Measurements from ENCODE around the gene GRHPR. TPM values are rescaled to one million over a fixed set of nuclear protein-coding genes. Genes with fewer than 3 reads are reported as not detected.

Gene GRHPR
- total RNA-seq, 2 experiments from 2014 or later, result 106 to 135 TPM

- H3K9me3 ChIP-seq (ENCODE audit: low read length), result no peaks in the 10 kb centered on the region
- H2AFZ ChIP-seq (ENCODE audit: low read length), result no peak overlapping the region
- DNase-seq (ENCODE audit: low spot score), result no peak
- ChIA-PET POLR2A (interaction anchor here (0.6 to 1.6 kb wide), 5 partner anchors 11 to 80 kb away, joined by 3 to 7 read pairs (median 4); no protein-coding TSS in a partner anchor), CTCF (ENCODE audit: unreplicated experiment) (no interaction called here)
- H3K4me1 ChIP-seq (ENCODE audit: insufficient read depth, low read length, poor library complexity, severe bottlenecking), result peaks cover 45% of the 10 kb centered on the region
- no peak overlapping the region for H3K27ac ChIP-seq (ENCODE audit: low read depth, low read length, poor library complexity, severe bottlenecking)
- BruUV-seq (replicated peaks), result no TSS peak
- no peaks in the 10 kb centered on the region for H4K20me1 ChIP-seq (ENCODE audit: insufficient read depth, low read length)
- H3K4me2 ChIP-seq (ENCODE audit: low read length), result peak overlapping the region; percentile 74
- intact Hi-C loops (cut with micrococcal nuclease; ENCODE audit: unreplicated experiment), result loop anchor here (2.0 to 10.0 kb wide), 2 partner anchors 41 to 659 kb away; partner anchors contain the start of gene ZBTB5
- H3K79me2 ChIP-seq (ENCODE audit: insufficient read depth, low read depth, low read length), result peaks cover 17% of the 10 kb centered on the region; the same call in 1 of the 2 replicates
- peaks cover 46% of the 10 kb centered on the region for H3K36me3 ChIP-seq (ENCODE audit: insufficient read depth, low read length)
- TF ChIP-seq EZH2phosphoT487 (IDR thresholded peaks at IDR 0.05; ENCODE audit: borderline replicate concordance, low read depth, low read length) (no peak), CTCF (conservative IDR thresholded peaks at IDR 0.05; ENCODE audit: low read length) (no peak)
- no peaks in the 10 kb centered on the region for H3K9me2 ChIP-seq (ENCODE audit: insufficient read depth, low read length)
- peak overlapping the region; percentile 82 for H3K4me3 ChIP-seq (ENCODE audit: low read depth, low read length, poor library complexity, severe bottlenecking)
Measured at GRCh38 chr9:37423508-37423907, 1.0 kb downstream of the GRHPR start.

- H4K20me1 ChIP-seq (ENCODE audit: insufficient read depth, low read length), result no peaks in the 10 kb centered on the region
- H2AFZ ChIP-seq (ENCODE audit: low read length), result no peak overlapping the region
- intact Hi-C loops (cut with micrococcal nuclease; ENCODE audit: unreplicated experiment), result loop anchor here (10.0 kb wide), 1 partner anchor 659 kb away; no protein-coding TSS in a partner anchor
- H3K9me3 ChIP-seq (ENCODE audit: low read length), result no peaks in the 10 kb centered on the region
- no TSS peak for BruUV-seq (replicated peaks)
- H3K79me2 ChIP-seq (ENCODE audit: insufficient read depth, low read depth, low read length), result peaks cover 17% of the 10 kb centered on the region; the same call in 1 of the 2 replicates
- no peaks in the 10 kb centered on the region for H3K9me2 ChIP-seq (ENCODE audit: insufficient read depth, low read length)
- TF ChIP-seq CTCF (conservative IDR thresholded peaks at IDR 0.05; ENCODE audit: low read length) (no peak), EZH2phosphoT487 (IDR thresholded peaks at IDR 0.05; ENCODE audit: borderline replicate concordance, low read depth, low read length) (no peak)
- peaks cover 39% of the 10 kb centered on the region for H3K4me1 ChIP-seq (ENCODE audit: insufficient read depth, low read length, poor library complexity, severe bottlenecking)
- peaks cover 53% of the 10 kb centered on the region for H3K36me3 ChIP-seq (ENCODE audit: insufficient read depth, low read length)
- ChIA-PET POLR2A (interaction anchor here (0.7 to 1.2 kb wide), 3 partner anchors 39 to 61 kb away, joined by 3 to 6 read pairs (median 4); no protein-coding TSS in a partner anchor), CTCF (ENCODE audit: unreplicated experiment) (no interaction called here)
- DNase-seq (ENCODE audit: low spot score), result no peak
- H3K4me3 ChIP-seq (ENCODE audit: low read depth, low read length, poor library complexity, severe bottlenecking), result peak overlapping the region; percentile 82
- no peak overlapping the region for H3K27ac ChIP-seq (ENCODE audit: low read depth, low read length, poor library complexity, severe bottlenecking)
- peak overlapping the region; percentile 74 for H3K4me2 ChIP-seq (ENCODE audit: low read length)
Measured at GRCh38 chr9:37424204-37424685, 1.7 kb downstream of the GRHPR start.

- intact Hi-C loops (cut with micrococcal nuclease; ENCODE audit: unreplicated experiment), result loop anchor here (10.0 kb wide), 1 partner anchor 660 kb away; no protein-coding TSS in a partner anchor
Measured at GRCh38 chr9:37424686-37425297, 2.3 kb downstream of the GRHPR start.

More at GRCh38 chr9:37424686-37425297, 2.3 kb downstream of the GRHPR start:
- ChIA-PET POLR2A (interaction anchor here (0.7 kb wide), 1 partner anchor 38 kb away, joined by 3 read pairs; no protein-coding TSS in a partner anchor), CTCF (ENCODE audit: unreplicated experiment) (no interaction called here)
- TF ChIP-seq CTCF (conservative IDR thresholded peaks at IDR 0.05; ENCODE audit: low read length), result no peak
- no peak for TF ChIP-seq EZH2phosphoT487 (IDR thresholded peaks at IDR 0.05; ENCODE audit: borderline replicate concordance, low read depth, low read length)
- H3K9me2 ChIP-seq (ENCODE audit: insufficient read depth, low read length), result no peaks in the 10 kb centered on the region
- no TSS peak for BruUV-seq (replicated peaks)
- H4K20me1 ChIP-seq (ENCODE audit: insufficient read depth, low read length), result no peaks in the 10 kb centered on the region
- peaks cover 17% of the 10 kb centered on the region; the same call in 1 of the 2 replicates for H3K79me2 ChIP-seq (ENCODE audit: insufficient read depth, low read depth, low read length)
- no peaks in the 10 kb centered on the region for H3K9me3 ChIP-seq (ENCODE audit: low read length)
- H3K4me3 ChIP-seq (ENCODE audit: low read depth, low read length, poor library complexity, severe bottlenecking), result no peak overlapping the region
- H3K27ac ChIP-seq (ENCODE audit: low read depth, low read length, poor library complexity, severe bottlenecking), result no peak overlapping the region
- H2AFZ ChIP-seq (ENCODE audit: low read length), result no peak overlapping the region
- no peak for DNase-seq (ENCODE audit: low spot score)
- peaks cover 37% of the 10 kb centered on the region for H3K4me1 ChIP-seq (ENCODE audit: insufficient read depth, low read length, poor library complexity, severe bottlenecking)
- peak overlapping the region; percentile 74; the same call in 1 of the 2 replicates for H3K4me2 ChIP-seq (ENCODE audit: low read length)
- peaks cover 59% of the 10 kb centered on the region for H3K36me3 ChIP-seq (ENCODE audit: insufficient read depth, low read length)
